Omental fat pad (tissue), 4 donors: ENCODE data around the gene NTRK2. TPM values are rescaled to one million over a fixed set of nuclear protein-coding genes. Genes with fewer than 3 reads are reported as not detected.

Experiments
- ATAC-seq: fragments of 150-250 bp; one replicate; pipeline ENCODE4 v1.9.1; 2016; ENCODE audit warnings: mild to moderate bottlenecking, moderate library complexity; ENCODE audit not compliant: low FRiP score
- DNase-seq: peaks from one replicate; pipeline ENCODE4 v3.0.0-alpha.2; 2019; ENCODE audit warnings: low spot score
- CTCF ChIP-seq, 3 donors: fragments of 450-650 bp; IDR thresholded peaks; one replicate each; pipeline ENCODE4 v1.5.1; 2016 to 2017; ENCODE audit warnings: antibody characterized with exemption in 3 of 3, mild to moderate bottlenecking in 3 of 3, moderate library complexity in 2 of 3
- total RNA-seq, 4 donors: library from RNA; depleted of rRNA; stranded (reverse); fragments of >200 nt; gene quantifications; one replicate each; pipeline ENCODE4 v1.1.0, GENCODE V29; 2016

NTRK2 gene
- total RNA-seq, 4 donors from 2014 or later = 13.9 to 20.2 (median 16.1) TPM

GRCh38 chr9:84791643-84792042, 122.1 kb downstream of the NTRK2 start:
- no peak for ATAC-seq
- TF ChIP-seq CTCF (IDR thresholded peaks at IDR 0.05) = no peak
- DNase-seq = no peak

DNA sequence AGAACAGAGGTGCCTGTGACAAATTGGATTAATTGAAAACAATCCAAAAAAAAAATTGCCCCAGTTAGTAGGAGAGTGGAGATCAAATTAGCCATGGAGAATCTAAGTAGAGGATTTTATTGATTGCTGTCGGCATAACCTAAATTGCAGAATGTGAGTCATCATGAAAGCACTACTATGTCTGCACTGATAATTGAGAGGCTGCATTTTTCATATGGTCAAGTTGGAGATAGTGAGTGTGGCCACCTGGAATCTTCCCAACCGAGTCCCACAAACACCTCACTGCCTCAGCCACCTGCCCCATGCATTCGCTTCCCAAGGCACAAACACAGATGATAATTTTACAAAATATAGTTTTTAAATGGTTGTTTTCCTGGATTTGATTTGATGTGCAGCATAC, 123.7 kb downstream of the NTRK2 start:
- ATAC-seq (no peak), DNase-seq (no peak)
- TF ChIP-seq CTCF (IDR thresholded peaks at IDR 0.05) = no peak

DNA sequence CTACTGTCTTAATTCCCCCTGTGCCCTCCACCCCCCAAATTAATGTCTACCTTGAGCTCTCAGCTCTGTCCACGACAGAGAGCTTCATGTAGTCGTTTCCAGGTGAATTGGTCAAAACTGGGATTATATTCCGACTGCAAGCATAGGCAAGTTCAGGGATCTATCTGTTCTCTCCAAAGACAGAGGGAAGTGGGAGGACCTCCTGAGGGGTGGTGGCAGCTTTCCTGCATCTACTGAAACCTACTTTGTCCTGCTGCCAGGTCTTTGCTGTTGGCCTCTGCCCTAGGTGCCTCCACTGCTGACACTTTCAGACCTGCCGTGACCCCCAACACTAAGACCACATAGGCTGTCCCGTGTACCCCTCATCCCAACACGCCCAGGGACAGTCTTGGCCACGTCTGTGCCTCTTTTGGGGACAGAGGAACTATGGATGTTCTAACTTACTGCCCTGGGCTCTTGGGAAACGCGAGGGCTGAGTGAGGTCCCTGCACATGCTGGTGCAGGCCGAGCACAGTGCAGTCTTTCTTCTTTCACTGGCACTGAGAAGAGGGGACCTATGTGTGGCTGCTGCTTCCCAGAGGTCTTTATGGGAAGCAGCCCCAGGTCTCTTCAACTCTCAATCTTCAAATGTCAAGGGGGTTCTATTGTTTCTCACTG, 125.6 kb downstream of the NTRK2 start:
- DNase-seq = no peak
- no peak for TF ChIP-seq CTCF (IDR thresholded peaks at IDR 0.05)
- no peak for ATAC-seq

GRCh38 chr9:84796404-84796803, 126.9 kb downstream of the NTRK2 start:
- no peak for ATAC-seq
- DNase-seq = no peak
- no peak for TF ChIP-seq CTCF (IDR thresholded peaks at IDR 0.05)

DNA sequence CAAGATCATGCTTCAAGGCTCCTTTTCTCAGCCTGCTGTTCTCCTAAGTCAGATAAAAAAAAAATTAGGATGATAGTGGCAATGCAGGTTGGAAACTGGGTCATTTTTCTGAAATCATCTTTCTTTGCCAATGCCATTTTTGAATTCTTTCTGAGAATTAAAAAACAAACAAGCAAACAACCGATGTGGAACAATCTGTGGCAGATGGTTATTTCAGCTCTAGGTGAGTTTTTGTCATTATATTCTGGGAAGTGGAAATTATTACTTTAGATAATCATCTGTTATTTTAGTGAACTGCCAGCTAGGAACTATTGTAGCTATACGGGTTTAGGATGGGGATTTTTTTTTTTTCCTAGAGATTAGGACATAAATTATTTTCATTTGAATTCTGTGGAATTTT, 129.7 kb downstream of the NTRK2 start:
- no peak for ATAC-seq
- TF ChIP-seq CTCF (IDR thresholded peaks at IDR 0.05) = no peak
- DNase-seq = no peak

- DNase-seq (no peak), ATAC-seq (no peak)
- no peak for TF ChIP-seq CTCF (IDR thresholded peaks at IDR 0.05)
Measured at GRCh38 chr9:84804951-84805694, 135.6 kb downstream of the NTRK2 start.

DNA sequence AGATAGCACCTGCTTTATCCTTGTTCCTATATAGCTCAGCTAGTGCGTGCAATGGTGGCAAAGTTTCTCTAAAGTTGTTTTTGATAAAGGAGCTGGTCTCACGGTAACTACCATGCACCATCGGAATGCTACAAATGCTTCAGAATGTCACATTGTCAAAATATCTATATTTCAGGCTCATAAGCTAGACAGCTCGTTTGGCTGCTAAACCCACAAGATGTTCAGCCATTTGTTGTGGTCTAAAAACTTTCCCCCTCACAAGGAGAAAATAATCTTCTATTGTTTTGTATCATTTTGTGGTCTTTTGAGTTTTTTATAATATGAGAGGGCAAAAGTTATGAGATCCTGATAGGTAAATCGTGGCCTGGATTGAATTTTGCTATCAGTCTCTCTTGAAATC, 137.9 kb downstream of the NTRK2 start:
- TF ChIP-seq CTCF (IDR thresholded peaks at IDR 0.05) = no peak
- no peak for ATAC-seq
- DNase-seq = no peak
